Tibial artery (tissue), 4 donors: Measurements from ENCODE around the gene PRIM2.
"Not testable (repeated sequence)": the region's sequence is repeated elsewhere in the genome, so short reads cannot be mapped to it uniquely, and the experiment has no call there.

Source experiments
- DNase-seq, 2 donors: peaks; one replicate each; pipeline ENCODE4 v3.0.0-alpha.2; 2019
- H3K27ac ChIP-seq, 2 donors: fragments of 200-600 bp; sonication (generic) in 1 of 2; 1 replicate in 1 of 2; 2 replicates in 1 of 2; pipeline ENCODE4 v1.5.1; 2018 to 2019; ENCODE audit warnings: mild to moderate bottlenecking in 1 of 2
- H3K27me3 ChIP-seq, 2 donors: fragments of 200-600 bp; sonication (generic) in 1 of 2; one replicate each; pipeline versions ENCODE4 v1.5.1 to v1.6.0; 2016 to 2019
- H3K36me3 ChIP-seq, 3 donors: fragments of 200-600 bp; sonication (generic) in 2 of 3; one replicate each; pipeline ENCODE4 v1.5.1; 2016 to 2019; ENCODE audit warnings: mild to moderate bottlenecking in 2 of 3
- H3K4me1 ChIP-seq, 4 donors: fragments of 200-600 bp; sonication (generic) in 2 of 4; 1 replicate in 3 of 4; 2 replicates in 1 of 4; pipeline ENCODE4 v1.5.1; 2016 to 2019
- H3K4me3 ChIP-seq, 2 donors: fragments of 200-600 bp; sonication (generic) in 1 of 2; 1 replicate in 1 of 2; 2 replicates in 1 of 2; pipeline ENCODE4 v1.5.1; 2018 to 2019; ENCODE audit warnings: mild to moderate bottlenecking in 2 of 2
- H3K9me3 ChIP-seq, 3 donors: fragments of 200-600 bp; sonication (generic) in 1 of 3; one replicate each; pipeline ENCODE4 v1.5.1; 2016 to 2019
- CTCF ChIP-seq, 2 experiments: fragments of 200-600 bp in 1 of 2; fragments of 450-650 bp in 1 of 2; IDR thresholded peaks; one replicate each; pipeline ENCODE4 v1.5.1; 2017 to 2019; ENCODE audit warnings: antibody characterized with exemption in 2 of 2, mild to moderate bottlenecking in 1 of 2, moderate library complexity in 1 of 2
- intact Hi-C: fragments of 100-400 bp; cut with DNase I; formaldehyde crosslinking; loops from one replicate; pipeline ENCODE4 v1.15.0; 2023; ENCODE audit warnings: low total_unique reads

The PRIM2 gene

DNA sequence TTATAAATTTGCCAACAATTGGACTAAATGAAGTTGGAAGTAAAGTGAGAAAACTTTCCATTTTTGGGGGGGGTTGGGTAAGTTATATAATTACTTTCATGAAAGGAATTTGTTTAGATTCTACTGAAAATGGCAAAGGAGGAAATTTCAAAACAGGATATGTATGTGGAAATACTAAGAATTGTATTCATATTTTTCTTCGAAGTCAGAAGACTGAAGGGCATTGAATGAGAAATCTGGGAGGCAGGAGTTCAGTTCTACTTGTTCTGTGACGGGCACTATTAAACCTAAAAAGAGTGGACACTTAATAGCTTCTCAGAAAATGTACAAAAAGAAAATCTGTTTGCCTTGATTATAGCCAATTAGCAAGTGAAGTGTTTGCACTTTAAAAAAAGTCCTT, 114.7 kb downstream of the PRIM2 start:
- H3K9me3 ChIP-seq = no peaks in the 10 kb centered on the region
- H3K4me3 ChIP-seq = no peak overlapping the region
- no peak for DNase-seq
- no peak for TF ChIP-seq CTCF (IDR thresholded peaks at IDR 0.05)
- intact Hi-C loops = no loop called here
- peaks cover 0 to 54% (median 21%) of the 10 kb centered on the region in 4 donors for H3K4me1 ChIP-seq
- H3K27me3 ChIP-seq = no peaks in the 10 kb centered on the region
- peak overlapping the region in 1 of 2 donors; percentile 60 for H3K27ac ChIP-seq
- H3K36me3 ChIP-seq = no peaks in the 10 kb centered on the region

DNA sequence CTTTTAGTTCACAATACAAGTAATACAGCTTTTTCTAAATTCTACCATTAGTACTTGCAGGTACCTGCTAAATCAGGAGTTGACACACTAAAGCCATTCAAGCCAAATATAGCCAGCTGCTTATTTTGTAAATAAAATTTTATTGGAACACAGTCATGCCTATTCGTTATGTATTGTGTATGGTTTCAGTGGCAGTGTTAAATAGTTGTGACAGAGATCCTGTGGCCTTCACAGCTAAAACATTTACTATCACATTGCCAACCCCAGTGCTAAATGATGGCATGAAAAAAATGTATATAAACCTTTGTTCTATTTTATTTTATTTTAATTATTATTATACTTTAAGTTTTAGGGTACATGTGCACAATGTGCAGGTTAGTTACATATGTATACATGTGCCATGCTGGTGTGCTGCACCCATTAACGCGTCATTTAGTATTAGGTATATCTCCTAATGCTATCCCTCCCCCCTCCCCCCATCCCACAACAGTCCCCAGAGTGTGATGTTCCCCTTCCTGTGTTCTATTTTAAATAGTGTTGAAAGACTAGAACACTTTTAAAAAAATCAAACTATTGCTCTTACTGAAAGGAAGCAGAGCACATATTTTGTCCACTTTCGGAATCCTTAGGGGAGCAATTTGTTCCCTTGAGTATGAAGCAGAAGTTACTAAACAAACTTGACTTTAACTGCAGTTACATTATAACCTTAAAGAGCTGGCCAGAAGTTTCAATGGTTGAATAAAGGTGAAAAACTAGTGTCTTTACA, 115.7 kb downstream of the PRIM2 start:
- DNase-seq = no peak
- Histone ChIP-seq H3K4me3 (no peak overlapping the region), H3K9me3 (no peaks in the 10 kb centered on the region), H3K36me3 (no peaks in the 10 kb centered on the region), H3K27ac (peak overlapping the region in 1 of 2 donors; percentile 60), H3K27me3 (no peaks in the 10 kb centered on the region), H3K4me1 (peaks cover 0 to 54% (median 21%) of the 10 kb centered on the region in 4 donors)
- TF ChIP-seq CTCF (IDR thresholded peaks at IDR 0.05) = no peak
- intact Hi-C loops = no loop called here

DNA sequence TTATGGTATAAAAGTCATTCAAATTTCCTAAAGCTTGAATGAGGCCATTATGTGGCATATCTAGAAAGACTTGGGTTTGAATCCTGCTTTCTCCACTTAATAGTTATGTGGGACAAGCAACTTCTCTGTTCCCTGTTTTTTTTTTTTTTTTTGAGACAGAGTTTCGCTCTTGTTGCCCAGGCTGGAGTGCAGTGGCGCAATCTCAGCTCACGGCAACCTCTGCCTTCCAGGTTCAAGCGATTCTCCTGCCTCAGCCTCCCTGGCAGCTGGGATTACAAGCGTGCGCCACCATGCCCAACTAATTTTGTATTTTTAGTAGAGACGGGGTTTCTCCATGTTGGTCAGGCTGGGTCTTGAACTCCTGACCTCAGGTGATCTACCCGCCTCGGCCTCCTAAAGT, 116.4 kb downstream of the PRIM2 start:
- H3K9me3 ChIP-seq, H3K36me3 ChIP-seq, H3K27me3 ChIP-seq, DNase-seq, intact Hi-C loops, H3K4me3 ChIP-seq: not testable (repeated sequence)
- peaks cover 0 to 51% (median 21%) of the 10 kb centered on the region in 4 donors for H3K4me1 ChIP-seq
- peak overlapping the region in 1 of 2 donors; percentile 60 for H3K27ac ChIP-seq

- no peak for DNase-seq
- intact Hi-C loops = no loop called here
- Histone ChIP-seq H3K27me3 (no peaks in the 10 kb centered on the region), H3K9me3 (no peaks in the 10 kb centered on the region), H3K36me3 (no peaks in the 10 kb centered on the region), H3K4me3 (no peak overlapping the region), H3K4me1 (peaks cover 0 to 40% (median 21%) of the 10 kb centered on the region in 4 donors), H3K27ac (no peak overlapping the region)
- TF ChIP-seq CTCF (IDR thresholded peaks at IDR 0.05) = no peak
Measured at GRCh38 chr6:57434944-57435343, 117.5 kb downstream of the PRIM2 start.

DNA sequence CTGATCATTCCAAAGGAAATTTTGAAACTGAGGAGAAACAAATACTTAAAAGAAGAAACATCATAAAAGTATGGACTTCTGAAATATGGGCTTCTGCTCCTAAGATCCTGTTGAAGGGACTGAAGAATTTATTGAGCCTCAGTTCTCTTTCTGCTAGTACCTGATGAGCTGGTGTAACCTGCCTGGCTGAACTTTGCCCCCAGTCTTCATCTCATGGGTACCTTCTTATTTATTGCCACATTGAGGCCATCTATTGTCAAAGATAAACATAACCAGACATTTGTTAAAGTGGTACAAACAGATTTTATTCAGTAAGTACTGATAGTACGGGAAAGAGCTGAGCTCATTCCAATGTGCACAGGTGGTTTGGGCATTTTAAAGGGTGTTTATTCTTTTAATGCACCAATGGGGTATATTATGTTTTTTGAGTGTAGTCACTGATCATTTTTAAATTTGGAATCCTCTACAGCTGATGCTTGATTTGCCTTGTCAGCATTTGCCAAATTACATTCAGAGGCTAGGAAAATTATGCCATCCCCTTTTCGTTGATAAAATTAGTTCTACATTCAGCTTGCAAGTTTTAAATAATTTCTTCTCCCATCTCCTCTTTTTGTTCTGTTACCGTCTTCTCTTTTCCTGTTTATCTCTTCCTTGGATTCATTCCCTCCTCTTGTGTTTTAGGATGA, 118.2 kb downstream of the PRIM2 start:
- Histone ChIP-seq H3K36me3 (no peaks in the 10 kb centered on the region), H3K9me3 (no peaks in the 10 kb centered on the region)

DNA sequence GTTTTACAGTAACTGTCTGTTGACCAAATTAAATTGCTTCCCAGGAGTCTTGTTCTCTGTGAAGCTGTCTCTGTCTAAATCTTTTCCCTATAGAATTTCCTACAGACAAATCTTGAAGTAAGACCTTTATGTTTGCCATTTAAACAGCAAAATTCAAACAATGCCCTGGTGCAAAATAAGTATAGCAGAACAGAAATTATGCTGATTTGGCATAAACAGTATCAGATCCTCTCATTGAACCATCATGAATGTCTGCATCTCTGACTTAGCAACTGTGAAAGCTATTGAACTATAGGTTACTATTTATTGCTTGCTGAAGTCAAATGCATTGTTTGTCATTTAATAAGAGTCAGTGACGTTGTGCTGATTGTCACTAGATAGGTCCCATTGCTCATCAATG, 123.3 kb downstream of the PRIM2 start:
- H3K27ac ChIP-seq, H3K27me3 ChIP-seq, H3K4me1 ChIP-seq, H3K36me3 ChIP-seq, intact Hi-C loops, H3K9me3 ChIP-seq, DNase-seq, H3K4me3 ChIP-seq: not testable (repeated sequence)

More for the DNA sequence above, 118.2 kb downstream of the PRIM2 start:
- no peak overlapping the region for H3K27ac ChIP-seq
- peaks cover 0 to 37% (median 21%) of the 10 kb centered on the region in 4 donors for H3K4me1 ChIP-seq
- TF ChIP-seq CTCF (IDR thresholded peaks at IDR 0.05) = no peak
- intact Hi-C loops = no loop called here
- no peak for DNase-seq
- no peak overlapping the region for H3K4me3 ChIP-seq
- no peaks in the 10 kb centered on the region for H3K27me3 ChIP-seq

- H3K27ac ChIP-seq, H3K4me1 ChIP-seq, H3K27me3 ChIP-seq, H3K9me3 ChIP-seq, intact Hi-C loops, DNase-seq, H3K4me3 ChIP-seq, H3K36me3 ChIP-seq: not testable (repeated sequence)
Measured at GRCh38 chr6:57442133-57442532, 124.7 kb downstream of the PRIM2 start.

GRCh38 chr6:57443181-57443580, 125.8 kb downstream of the PRIM2 start:
- H3K36me3 ChIP-seq, H3K27ac ChIP-seq, H3K27me3 ChIP-seq, DNase-seq, intact Hi-C loops, H3K4me3 ChIP-seq, H3K4me1 ChIP-seq, H3K9me3 ChIP-seq: not testable (repeated sequence)

DNA sequence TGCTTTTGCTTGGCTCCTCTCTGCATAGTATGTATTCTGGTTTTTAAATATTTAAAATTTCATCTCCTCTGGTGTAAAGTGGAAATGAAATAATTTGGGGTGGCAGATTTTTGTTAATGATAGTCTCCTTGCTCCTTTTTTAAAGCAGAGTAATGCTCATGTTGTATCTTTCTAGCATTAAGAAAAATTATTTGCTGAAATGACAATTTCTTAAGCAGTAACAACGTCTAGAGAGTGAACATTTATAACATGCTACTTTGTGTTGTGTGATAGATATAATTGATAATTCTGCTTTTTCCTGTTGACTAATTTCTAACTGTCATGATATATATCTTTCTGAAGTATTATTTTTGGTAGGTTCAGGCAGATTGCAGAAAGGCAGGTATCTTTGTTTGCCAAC, 127.4 kb downstream of the PRIM2 start:
- H3K27me3 ChIP-seq, H3K9me3 ChIP-seq, H3K4me3 ChIP-seq, DNase-seq, intact Hi-C loops, H3K4me1 ChIP-seq, H3K27ac ChIP-seq, H3K36me3 ChIP-seq: not testable (repeated sequence)

DNA sequence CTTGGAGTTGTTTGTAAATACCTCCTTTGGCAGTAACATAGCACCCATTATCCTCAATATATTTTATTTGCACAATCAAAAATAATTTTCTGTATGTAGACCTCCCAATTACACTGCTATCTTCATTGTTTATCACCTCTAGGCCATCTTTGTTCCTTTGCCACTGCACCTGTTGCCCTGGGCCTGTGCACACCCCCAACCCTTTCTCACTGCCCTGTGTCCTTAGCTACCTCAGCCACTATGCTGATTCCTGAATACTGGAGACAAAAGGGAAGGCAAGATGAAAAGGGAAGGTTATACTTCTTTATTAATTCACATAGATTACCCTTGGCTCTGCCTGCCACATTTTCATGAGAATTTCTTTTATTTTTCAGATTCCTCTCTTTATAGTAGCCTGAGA, 127.9 kb downstream of the PRIM2 start:
- H3K36me3 ChIP-seq, H3K4me3 ChIP-seq, intact Hi-C loops: not testable (repeated sequence)

More for the DNA sequence above, 127.9 kb downstream of the PRIM2 start:
- not testable (repeated sequence) for H3K27ac ChIP-seq, H3K9me3 ChIP-seq, DNase-seq, H3K4me1 ChIP-seq, H3K27me3 ChIP-seq
